ENCODE data around the gene XRCC5.

GRCh38 chr2:216222650-216223352, 113.7 kb downstream of the XRCC5 start:
- TF ChIP-seq CTCF (IDR thresholded peaks at IDR 0.05) (no peak), EZH2 (IDR thresholded peaks at IDR 0.05; ENCODE audit: borderline replicate concordance, insufficient read depth, low read depth, low read length, poor library complexity, severe bottlenecking) (no peak)
